K562 (cell line): ENCODE results near the gene ASPG. TPM values are rescaled to one million over a fixed set of nuclear protein-coding genes. Genes with fewer than 3 reads are reported as not detected.

Experiments used
- ATAC-seq: fragments of 200-7000 bp; cut with Tn5 transposase; 3 replicates; pipeline ENCODE4 v1.9.1; 2020; ENCODE audit warnings: moderate library complexity
- BruUV-seq: library from RNA; stranded (reverse); fragments of 400-500 nt; replicated peaks from 2 replicates; lab custom pipeline; 2021; lab: Mats Ljungman, UMichigan
- CTCF ChIA-PET: fragments of 300-600 bp; formaldehyde crosslinking; extraction: SDS; loops from one replicate; lab custom pipeline; 2021; ENCODE audit warnings: low intra/inter-chr PET ratio; lab: Yijun Ruan, JAX
- POLR2A ChIA-PET: fragments of 300-600, 350-650 bp; sonication (Branson Sonifier 250); formaldehyde crosslinking; extraction: SDS; loops from one replicate; lab custom pipeline; 2021; ENCODE audit warnings: antibody characterized with exemption, inconsistent platforms; lab: Yijun Ruan, JAX
- DNase-seq, 4 experiments: peaks; one replicate each; pipeline versions ENCODE4 v3.0.0 to v3.0.0-alpha.2; 2011 to 2018; ENCODE audit warnings: low spot score in 3 of 4, mixed read lengths in 3 of 4; ENCODE audit errors: extremely low read depth in 1 of 4
- FAIRE-seq: peaks from 2 replicates; lab custom pipeline; 2011; peaks lifted over from hg19 to GRCh38; lab: Jason Lieb, UNC
- H2AFZ ChIP-seq: 2 replicates; pipeline ENCODE4 v1.6.0; 2011; ENCODE audit warnings: low read depth, low read length, control low read depth, inconsistent platforms
- H3K27ac ChIP-seq: fragments of 200-600 bp; 3 replicates; pipeline ENCODE4 v1.8.0; 2011; ENCODE audit warnings: low read depth, mild to moderate bottlenecking, control low read depth, inconsistent platforms, low read length, moderate library complexity, mixed read lengths; ENCODE audit errors: extremely low read depth
- H3K27me3 ChIP-seq, 2 experiments: fragments of 300-600 bp in 1 of 2; 2 replicates in 1 of 2; 3 replicates in 1 of 2; pipeline versions ENCODE4 v1.6.0 to v1.8.0; 2011; ENCODE audit warnings: inconsistent platforms in 2 of 2, low read length in 2 of 2, mild to moderate bottlenecking in 1 of 2, mixed read lengths in 1 of 2, moderate library complexity in 1 of 2; ENCODE audit not compliant: control insufficient read depth in 2 of 2, insufficient read depth in 2 of 2
- H3K36me3 ChIP-seq: fragments of 300-600 bp; 3 replicates; pipeline ENCODE4 v1.8.0; 2011; ENCODE audit warnings: mild to moderate bottlenecking, low read length, inconsistent platforms; ENCODE audit not compliant: control insufficient read depth, insufficient read depth
- H3K4me1 ChIP-seq, 2 experiments: fragments of 200-600 bp in 1 of 2; replicated peaks in 1 of 2; 2 replicates in 1 of 2; 3 replicates in 1 of 2; pipeline versions ENCODE4 v1.5.1 to v1.8.0; 2011; ENCODE audit warnings: inconsistent platforms in 2 of 2, low read length in 2 of 2, mild to moderate bottlenecking in 1 of 2, mixed read lengths in 1 of 2, moderate library complexity in 1 of 2; ENCODE audit not compliant: control insufficient read depth in 2 of 2, insufficient read depth in 2 of 2
- H3K4me2 ChIP-seq: 2 replicates; pipeline ENCODE4 v1.6.1; 2011; ENCODE audit warnings: low read length, control low read depth, inconsistent platforms, mixed read lengths; ENCODE audit not compliant: insufficient read depth
- H3K4me3 ChIP-seq: fragments of 200-600 bp; sonication (generic), shearing (Covaris generic); 2 replicates; pipeline ENCODE4 v1.5.1; 2016; ENCODE audit warnings: control low read depth, inconsistent platforms
- H3K79me2 ChIP-seq: fragments of 200-600 bp; 3 replicates; pipeline ENCODE4 v1.8.0; 2011; ENCODE audit warnings: low read length, inconsistent platforms; ENCODE audit not compliant: control insufficient read depth, insufficient read depth
- H3K9ac ChIP-seq, 2 experiments: 2 replicates each; pipeline versions ENCODE4 v1.6.0 to v1.6.1; 2011; ENCODE audit warnings: low read depth in 2 of 2, low read length in 2 of 2, control low read depth in 1 of 2, inconsistent platforms in 1 of 2, mild to moderate bottlenecking in 1 of 2, mixed read lengths in 1 of 2; ENCODE audit not compliant: insufficient read depth in 1 of 2
- H3K9me1 ChIP-seq: one replicate; pipeline ENCODE4 v1.6.0; 2011; ENCODE audit warnings: inconsistent platforms, mild to moderate bottlenecking, low read length, moderate library complexity; ENCODE audit not compliant: control insufficient read depth, insufficient read depth
- H3K9me3 ChIP-seq: replicated peaks from 2 replicates; pipeline ENCODE4 v1.5.1; 2011; ENCODE audit warnings: low read depth, low read length, inconsistent platforms; ENCODE audit not compliant: control insufficient read depth, insufficient read depth
- H4K20me1 ChIP-seq: replicated peaks from 2 replicates; pipeline ENCODE4 v1.6.1; 2011; ENCODE audit warnings: low read length, inconsistent platforms, mixed read lengths; ENCODE audit not compliant: control insufficient read depth, insufficient read depth
- PCBP2 ChIP-seq: fragments of 200-400 bp; formaldehyde crosslinking; IDR thresholded peaks from 2 replicates; pipeline ENCODE4 v1.6.1; 2018; ENCODE audit warnings: low read length, low read depth, mild to moderate bottlenecking, moderate library complexity; ENCODE audit not compliant: poor library complexity, severe bottlenecking
- PKNOX1 ChIP-seq: fragments of 450-650 bp; IDR thresholded peaks from 2 replicates; pipeline ENCODE4 v1.6.1; 2016
- POLR2G ChIP-seq: fragments of 200-400 bp; formaldehyde crosslinking; IDR thresholded peaks from 2 replicates; pipeline ENCODE4 v1.6.1; 2017; ENCODE audit warnings: low read depth, mild to moderate bottlenecking, antibody characterized with exemption, low read length, moderate library complexity
- PRDM10 ChIP-seq: fragments of 450-650 bp; IDR thresholded peaks from 2 replicates; pipeline ENCODE4 v1.6.1; 2018; ENCODE audit not compliant: partially characterized antibody
- RBM25 ChIP-seq: fragments of 200-400 bp; formaldehyde crosslinking; IDR thresholded peaks from 2 replicates; pipeline ENCODE4 v1.6.1; 2018; ENCODE audit warnings: low read length, low read depth, moderate library complexity; ENCODE audit not compliant: severe bottlenecking
- RNF2 ChIP-seq: sonication (generic); IDR thresholded peaks from 2 replicates; pipeline ENCODE4 v1.6.1; 2016
- TARDBP ChIP-seq: fragments of 450-650 bp; IDR thresholded peaks from 2 replicates; pipeline ENCODE4 v1.6.1; 2016
- ZBTB49 ChIP-seq: sonication (generic); formaldehyde crosslinking; IDR thresholded peaks from 2 replicates; pipeline ENCODE4 v1.8.0; 2022; ENCODE audit warnings: missing genetic modification reagents, mild to moderate bottlenecking, borderline replicate concordance
- ZHX1 ChIP-seq: fragments of 150-350 bp; conservative IDR thresholded peaks from 2 replicates; pipeline ENCODE4 v1.6.1; 2014; ENCODE audit warnings: low read length
- WGBS: fragments of 100-300 bp; shearing (Covaris generic); methylation state at CpG from one replicate; pipeline ENCODE4 v1.1.6; 2016; ENCODE audit warnings: low coverage, mixed read lengths; ENCODE audit not compliant: insufficient coverage; ENCODE audit errors: missing lambda C conversion rate; 5-methylcytosine and 5-hydroxymethylcytosine counted together
- in situ Hi-C: fragments of 300-500 bp; cut with MboI; formaldehyde crosslinking; loops from 4 replicates; pipeline ENCODE4 v1.15.0; 2018; ENCODE audit warnings: inconsistent platforms, mixed read lengths
- intact Hi-C: fragments of 100-400 bp; cut with micrococcal nuclease; formaldehyde crosslinking; loops from 2 replicates; pipeline ENCODE4 v1.14.2; 2022
- polyA plus RNA-seq, 8 experiments: library from polyadenylated mRNA; depleted of rRNA in 4 of 8; stranded (reverse) in 5 of 8; unstranded in 3 of 8; fragments of >200 nt; fragmentation: Nextera tagmentation in 2 of 8; fragmentation: Illumina TruSeq in 1 of 8; extraction: Ambion mirVana in 2 of 8; extraction: Trizol in 1 of 8; gene quantifications; 2 replicates each; pipeline versions ENCODE4 v1.2.1 to v1.2.3, GENCODE V29; 2011 to 2014; ENCODE audit warnings: inconsistent platforms in 1 of 8, missing spikeins in 1 of 8
- total RNA-seq, 7 experiments: library from RNA; depleted of rRNA in 6 of 7; stranded (reverse); fragments of >200 nt in 6 of 7; fragmentation: Illumina TruSeq in 2 of 7; extraction: Trizol in 2 of 7; gene quantifications; 2 replicates each; pipeline versions ENCODE4 v1.2.1 to v1.2.3, GENCODE V29; 2011 to 2021; ENCODE audit warnings: low replicate concordance in 1 of 7

Gene ASPG
- total and polyA plus RNA-seq, 9 of the 15 experiments (the other 6 are each of a cell fraction or from before 2014, with no cell fraction given), result 0.18 TPM; not detected in 8

GRCh38 chr14:104133496-104133895, 48.0 kb downstream of the ASPG start (continued):
- TF ChIP-seq ZHX1 (no peak), PCBP2 (no peak), TARDBP (no peak), RBM25 (no peak), POLR2G (no peak)
- TF ChIP-seq, all 486 proteins: peak for 0

GRCh38 chr14:104134061-104134965, 48.8 kb downstream of the ASPG start:
- H3K27me3 ChIP-seq, result no peaks in the 10 kb centered on the region
- 0 out of 5 replicates have a peak, but pooled peaks cover 0 to 7% of the 10 kb centered on the region in 2 experiments for H3K4me1 ChIP-seq
- BruUV-seq, result no TSS peak
- no peaks in the 10 kb centered on the region for H3K79me2 ChIP-seq
- FAIRE-seq (no peak), DNase-seq (no peak), ATAC-seq (no peak)
- no peak overlapping the region for H3K4me3 ChIP-seq
- 3% methylated on average over 13 of the region's 31 CpGs for WGBS
- H3K4me2 ChIP-seq, result no peak overlapping the region
- H2AFZ ChIP-seq, result no peak overlapping the region
- intact Hi-C loops (no loop called here), in situ Hi-C loops (no loop called here)
- no peak overlapping the region for H3K9ac ChIP-seq
- H3K36me3 ChIP-seq, result no peaks in the 10 kb centered on the region
- no peaks in the 10 kb centered on the region for H3K9me1 ChIP-seq
- no peaks in the 10 kb centered on the region for H4K20me1 ChIP-seq
- no peaks in the 10 kb centered on the region for H3K9me3 ChIP-seq
- no peak overlapping the region for H3K27ac ChIP-seq
- POLR2A ChIA-PET, result no interaction called here
- CTCF ChIA-PET, result no interaction called here
- TF ChIP-seq ZBTB49 (CRISPR knock-in tag) (no peak), PRDM10 (no peak), PKNOX1 (no peak), RNF2 (no peak)
